Ascending aorta (tissue), 2 donors: ENCODE results near the gene KLRC1. TPM values are rescaled to one million over a fixed set of nuclear protein-coding genes. Genes with fewer than 3 reads are reported as not detected.

Source experiments
- DNase-seq, 2 donors: peaks; one replicate each; pipeline ENCODE4 v3.0.0-alpha.2; 2019; ENCODE audit warnings: low spot score in 2 of 2
- H3K27ac ChIP-seq, 2 donors: fragments of 200-600 bp; sonication (generic); one replicate each; pipeline ENCODE4 v1.5.1; 2016 to 2017; ENCODE audit warnings: mild to moderate bottlenecking in 1 of 2
- H3K27me3 ChIP-seq: fragments of 200-600 bp; sonication (generic); one replicate; pipeline ENCODE4 v1.5.1; 2017
- H3K36me3 ChIP-seq, 2 donors: fragments of 200-600 bp; sonication (generic); one replicate each; pipeline ENCODE4 v1.5.1; 2016
- H3K4me1 ChIP-seq, 2 donors: fragments of 200-600 bp; sonication (generic); one replicate each; pipeline ENCODE4 v1.5.1; 2016 to 2017; ENCODE audit warnings: mild to moderate bottlenecking in 1 of 2
- H3K4me3 ChIP-seq, 2 donors: fragments of 200-600 bp; sonication (generic); one replicate each; pipeline ENCODE4 v1.5.1; 2016 to 2017; ENCODE audit warnings: mild to moderate bottlenecking in 1 of 2
- H3K9me3 ChIP-seq, 2 donors: fragments of 200-600 bp; sonication (generic); one replicate each; pipeline ENCODE4 v1.5.1; 2016
- CTCF ChIP-seq, 3 experiments: fragments of 200-600 bp in 2 of 3; fragments of 450-650 bp in 1 of 3; sonication (generic) in 2 of 3; IDR thresholded peaks; one replicate each; pipeline ENCODE4 v1.5.1; 2016 to 2019; ENCODE audit warnings: antibody characterized with exemption in 3 of 3, mild to moderate bottlenecking in 1 of 3, moderate library complexity in 1 of 3
- intact Hi-C: fragments of 100-400 bp; cut with DNase I; formaldehyde crosslinking; loops from one replicate; pipeline ENCODE4 v1.15.1; 2023
- total RNA-seq: library from RNA; depleted of rRNA; stranded (reverse); fragments of >200 nt; gene quantifications from one replicate; pipeline ENCODE4 v1.1.0, GENCODE V29; 2016

Gene KLRC1
- total RNA-seq, 1 donor from 2014 or later: not detected

DNA sequence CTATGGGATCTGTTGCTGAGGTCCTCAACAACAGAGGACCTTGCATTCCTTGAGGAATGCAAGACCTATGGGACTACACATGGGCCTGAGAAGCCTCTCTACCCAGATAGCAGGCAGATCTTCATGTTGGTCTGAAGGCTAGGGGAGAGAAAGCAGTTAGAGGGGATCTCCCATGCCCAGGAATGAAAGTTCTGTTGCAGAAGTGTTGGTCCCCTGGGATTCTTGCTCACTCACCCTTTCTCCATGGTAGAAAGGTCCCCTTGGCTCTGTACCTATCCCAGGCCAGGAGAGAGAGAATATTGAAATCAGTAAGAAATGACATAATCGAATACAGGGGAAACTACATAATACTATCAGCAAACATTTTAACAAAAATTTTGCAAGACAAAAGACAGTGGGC, 16.5 kb upstream of the KLRC1 start:
- Histone ChIP-seq H3K36me3 (no peaks in the 10 kb centered on the region), H3K4me1 (no peaks in the 10 kb centered on the region), H3K4me3 (no peak overlapping the region), H3K9me3 (no peaks in the 10 kb centered on the region), H3K27me3 (no peaks in the 10 kb centered on the region), H3K27ac (no peak overlapping the region)
- DNase-seq: no peak
- no peak for TF ChIP-seq CTCF (IDR thresholded peaks at IDR 0.05)
- intact Hi-C loops: no loop called here

DNA sequence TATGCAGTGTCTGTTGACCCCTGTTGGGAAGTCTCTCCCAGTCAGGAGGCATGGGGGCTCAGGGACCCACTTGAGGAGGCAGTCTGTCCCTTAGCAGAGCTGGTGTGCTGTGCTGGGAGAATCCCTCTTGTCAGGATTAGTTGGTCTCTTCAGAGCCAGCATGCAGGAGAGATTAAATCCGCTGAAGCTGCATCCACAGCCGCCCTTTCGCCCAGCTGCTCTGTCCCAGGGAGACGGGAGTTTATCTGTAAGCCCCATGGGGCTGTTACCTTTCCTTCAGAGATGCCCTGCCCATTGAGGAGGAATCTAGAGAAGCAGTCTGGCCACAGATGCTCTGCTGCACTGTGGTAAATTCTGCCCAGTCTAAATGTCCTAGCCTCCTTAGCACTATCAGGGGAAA, 13.1 kb upstream of the KLRC1 start:
- no peaks in the 10 kb centered on the region for H3K27me3 ChIP-seq
- no peaks in the 10 kb centered on the region for H3K36me3 ChIP-seq
- no peak overlapping the region for H3K27ac ChIP-seq
- no peak overlapping the region for H3K4me3 ChIP-seq
- DNase-seq: no peak
- H3K9me3 ChIP-seq: no peaks in the 10 kb centered on the region
- TF ChIP-seq CTCF (IDR thresholded peaks at IDR 0.05): no peak
- H3K4me1 ChIP-seq: no peaks in the 10 kb centered on the region
- intact Hi-C loops: no loop called here

DNA sequence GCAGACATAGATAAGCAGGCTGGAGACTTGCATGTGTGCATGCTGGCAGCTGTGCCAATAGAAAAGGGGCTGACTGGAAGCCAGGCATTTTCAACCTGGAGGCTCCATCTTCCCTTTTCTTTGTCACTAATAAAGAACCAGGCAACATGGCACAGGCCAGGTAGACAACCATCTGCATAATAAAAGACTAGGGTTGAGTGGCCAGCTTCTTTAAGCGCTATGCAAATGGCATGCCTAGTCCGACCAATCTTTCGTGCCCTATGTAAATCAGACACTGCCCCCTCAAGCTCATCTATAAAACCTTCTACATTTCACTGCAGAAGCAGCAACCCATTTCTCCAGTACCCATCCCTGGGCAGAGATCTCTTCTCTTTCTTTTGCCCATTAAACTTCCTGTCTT, 4.6 kb upstream of the KLRC1 start:
- Histone ChIP-seq H3K9me3 (peaks cover 0 to 10% of the 10 kb centered on the region in 2 donors), H3K27ac (no peak overlapping the region), H3K4me3 (no peak overlapping the region), H3K4me1 (no peaks in the 10 kb centered on the region), H3K36me3 (no peaks in the 10 kb centered on the region), H3K27me3 (no peaks in the 10 kb centered on the region)
- intact Hi-C loops: no loop called here
- no peak for TF ChIP-seq CTCF (IDR thresholded peaks at IDR 0.05)
- DNase-seq: no peak

- intact Hi-C loops: no loop called here
- H3K36me3 ChIP-seq: no peaks in the 10 kb centered on the region
- TF ChIP-seq CTCF (IDR thresholded peaks at IDR 0.05): no peak
Measured at GRCh38 chr12:10456856-10457255, 3.7 kb upstream of the KLRC1 start.

DNA sequence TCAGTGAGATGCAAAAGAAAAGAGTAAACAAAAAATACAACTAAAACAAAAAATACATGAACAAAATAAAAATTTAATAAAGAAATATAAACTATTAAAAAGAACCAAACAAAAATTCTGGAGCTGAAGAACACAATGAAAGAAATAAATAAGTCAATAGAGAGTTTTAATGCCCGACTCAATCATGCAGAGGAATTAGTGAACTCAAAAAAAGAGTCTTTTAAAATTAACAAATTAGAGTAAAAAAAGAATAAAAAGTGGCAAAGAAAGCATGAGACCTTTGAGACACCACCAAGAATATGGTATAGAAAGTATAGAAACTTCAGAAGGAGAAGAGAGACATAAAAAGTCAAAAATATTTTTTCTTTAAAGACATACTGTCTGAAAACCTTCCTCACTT, 2.6 kb upstream of the KLRC1 start:
- no peak for DNase-seq
- H3K4me1 ChIP-seq: no peaks in the 10 kb centered on the region
- no peak for TF ChIP-seq CTCF (IDR thresholded peaks at IDR 0.05)
- H3K27me3 ChIP-seq: no peaks in the 10 kb centered on the region
- H3K36me3 ChIP-seq: no peaks in the 10 kb centered on the region
- intact Hi-C loops: no loop called here
- H3K4me3 ChIP-seq: no peak overlapping the region
- H3K27ac ChIP-seq: no peak overlapping the region
- peaks cover 0 to 10% of the 10 kb centered on the region in 2 donors for H3K9me3 ChIP-seq

More at GRCh38 chr12:10456856-10457255, 3.7 kb upstream of the KLRC1 start:
- H3K4me1 ChIP-seq: no peaks in the 10 kb centered on the region
- DNase-seq: no peak
- peaks cover 0 to 10% of the 10 kb centered on the region in 2 donors for H3K9me3 ChIP-seq
- no peaks in the 10 kb centered on the region for H3K27me3 ChIP-seq
- H3K27ac ChIP-seq: no peak overlapping the region
- no peak overlapping the region for H3K4me3 ChIP-seq

DNA sequence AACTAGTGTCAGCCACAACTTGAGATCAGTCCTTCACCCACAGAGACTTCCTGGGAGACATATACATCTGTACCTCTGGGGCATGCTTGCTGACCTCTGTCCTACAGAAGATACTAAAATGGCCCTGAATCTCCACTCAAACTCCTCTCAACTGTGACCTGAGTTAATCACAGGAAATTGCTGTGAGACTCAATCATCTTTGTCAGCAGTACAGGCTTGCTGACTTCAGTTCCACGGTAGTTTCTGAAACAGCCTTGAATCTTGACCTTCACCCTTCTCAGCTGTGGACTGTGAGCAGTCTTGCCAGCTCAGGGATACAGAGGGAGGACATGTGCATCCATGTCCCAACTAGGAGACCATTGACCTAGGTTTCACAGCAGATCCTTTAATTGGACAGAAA, 1.4 kb upstream of the KLRC1 start:
- peaks cover 0 to 10% of the 10 kb centered on the region in 2 donors for H3K9me3 ChIP-seq
- TF ChIP-seq CTCF (IDR thresholded peaks at IDR 0.05): no peak
- H3K4me1 ChIP-seq: no peaks in the 10 kb centered on the region
- no peak overlapping the region for H3K4me3 ChIP-seq
- H3K36me3 ChIP-seq: no peaks in the 10 kb centered on the region
- no peak for DNase-seq
- H3K27me3 ChIP-seq: no peaks in the 10 kb centered on the region
- H3K27ac ChIP-seq: no peak overlapping the region
- intact Hi-C loops: no loop called here
